Kidney capillary endothelial cell (primary cell): ENCODE data around the gene FAHD1.
A peak's percentile ranks its signal among the peaks of the same experiment; 100 is the strongest.

ENCODE experiments used
- DNase-seq: peaks from one replicate; pipeline ENCODE4 v3.0.0-alpha.2; 2018; ENCODE audit warnings: low spot score

FAHD1 gene

GRCh38 chr16:1826691-1827573 lies at the start of gene FAHD1, which contains the start of gene HAGH:
FAHD1 (plus strand) TSS chr16:1827206; CDS start chr16:1827239, 33 bp downstream.
HAGH (minus strand) TSS chr16:1826825; CDS start chr16:1826787, 38 bp downstream.
- DNase-seq = peak; percentile 93

- no peak for DNase-seq
Measured at GRCh38 chr16:1777375-1778199, 49.4 kb upstream of the FAHD1 start.

- DNase-seq = no peak
Measured at GRCh38 chr16:1778200-1779179, 48.5 kb upstream of the FAHD1 start.

- DNase-seq = no peak
Measured at GRCh38 chr16:1779234-1779701, 47.7 kb upstream of the FAHD1 start.

GRCh38 chr16:1779741-1780676 lies 47.0 kb upstream of the FAHD1 start:
- no peak for DNase-seq

- DNase-seq = no peak
Measured at GRCh38 chr16:1780677-1781072, 46.3 kb upstream of the FAHD1 start.

- no peak for DNase-seq
Measured at GRCh38 chr16:1781254-1781653, 45.8 kb upstream of the FAHD1 start.

- DNase-seq = no peak
Measured at GRCh38 chr16:1781758-1782407, 45.1 kb upstream of the FAHD1 start.

- DNase-seq = peak; percentile 100
Measured at GRCh38 chr16:1782408-1783264, 44.4 kb upstream of the FAHD1 start, which contains the start of the genes NUBP2 and SPSB3. NUBP2 (plus strand) TSS chr16:1782960; CDS start chr16:1783021, 61 bp downstream. SPSB3 (minus strand) TSS chr16:1782571; CDS start chr16:1781483, 1,088 bp downstream.

GRCh38 chr16:1784977-1785845 lies 41.8 kb upstream of the FAHD1 start:
- DNase-seq = no peak

GRCh38 chr16:1785846-1786170 lies 41.2 kb upstream of the FAHD1 start:
- DNase-seq = no peak

GRCh38 chr16:1786242-1787055 lies 40.6 kb upstream of the FAHD1 start:
- DNase-seq = no peak

GRCh38 chr16:1787056-1787321 lies 40.0 kb upstream of the FAHD1 start:
- DNase-seq = no peak

GRCh38 chr16:1787322-1788094 lies 39.5 kb upstream of the FAHD1 start:
- no peak for DNase-seq

GRCh38 chr16:1788095-1788707 lies 38.8 kb upstream of the FAHD1 start:
- no peak for DNase-seq

- DNase-seq = no peak
Measured at GRCh38 chr16:1788708-1789100, 38.3 kb upstream of the FAHD1 start.
